HCT116 (cell line): ENCODE data around the gene MUC5B. TPM values are rescaled to one million over a fixed set of nuclear protein-coding genes. Genes with fewer than 3 reads are reported as not detected.

Source experiments
- ATAC-seq: fragments of 200-7000 bp; cut with Tn5 transposase; 2 replicates; pipeline ENCODE4 v1.9.1; 2020; ENCODE audit warnings: mild to moderate bottlenecking, moderate library complexity
- BruUV-seq: library from RNA; stranded (reverse); fragments of 400-500 nt; replicated peaks from 2 replicates; lab custom pipeline; 2021; lab: Mats Ljungman, UMichigan
- CTCF ChIA-PET: fragments of 300-600 bp; sonication (Branson Sonifier 250); formaldehyde crosslinking; loops from one replicate; lab custom pipeline; 2021; ENCODE audit warnings: antibody characterized with exemption; lab: Charles Lee
- POLR2A ChIA-PET: fragments of 300-600, 350-600 bp; sonication (Branson Sonifier 250); formaldehyde crosslinking; loops from one replicate; lab custom pipeline; 2021; ENCODE audit warnings: antibody characterized with exemption; lab: Charles Lee
- RAD21 ChIA-PET, 2 experiments: fragments of 300-600 bp; sonication (Branson Sonifier 250); formaldehyde crosslinking; loops; one replicate each; lab custom pipeline; 2023; ENCODE audit warnings: low total read pairs in 2 of 2; ENCODE audit not compliant: uncharacterized antibody in 2 of 2, unreplicated experiment in 2 of 2, low non-redundant PET in 1 of 2; lab: Charles Lee
- DNase-seq: peaks from one replicate; pipeline ENCODE4 v3.0.0-alpha.2; 2010; ENCODE audit warnings: low read depth, low spot score
- H2AFZ ChIP-seq: fragments of 200-600 bp; shearing (Covaris generic), sonication (generic); 2 replicates; pipeline ENCODE4 v1.6.1; 2017; ENCODE audit warnings: low read depth, mixed run types, mixed read lengths, antibody characterized with exemption, low read length; ENCODE audit not compliant: poor library complexity, severe bottlenecking
- H3K27ac ChIP-seq: 2 replicates; pipeline ENCODE4 v1.5.1; 2012; ENCODE audit warnings: low read depth, low read length
- H3K27me3 ChIP-seq: fragments of 200-600 bp; sonication (generic); 2 replicates; pipeline ENCODE4 v1.6.1; 2016; ENCODE audit warnings: mixed run types, low read length, mixed read lengths; ENCODE audit not compliant: insufficient read depth
- H3K36me3 ChIP-seq, 2 experiments: fragments of 200-500 bp in 1 of 2; fragments of 200-600 bp in 1 of 2; sonication (Bioruptor generic) in 1 of 2; sonication (generic) in 1 of 2; 2 replicates each; pipeline versions ENCODE4 v1.5.1 to v1.6.1; 2014 to 2016; ENCODE audit warnings: low read length in 2 of 2, inconsistent platforms in 1 of 2, mixed read lengths in 1 of 2, mixed run types in 1 of 2; ENCODE audit not compliant: insufficient read depth in 2 of 2, control insufficient read depth in 1 of 2
- H3K4me1 ChIP-seq, 2 experiments: fragments of 200-600 bp in 1 of 2; sonication (generic) in 1 of 2; 2 replicates each; pipeline versions ENCODE4 v1.5.1 to v1.6.1; 2012 to 2017; ENCODE audit warnings: low read length in 2 of 2, inconsistent platforms in 1 of 2, mild to moderate bottlenecking in 1 of 2, mixed read lengths in 1 of 2, mixed run types in 1 of 2, moderate library complexity in 1 of 2; ENCODE audit not compliant: insufficient read depth in 2 of 2, control insufficient read depth in 1 of 2
- H3K4me2 ChIP-seq: fragments of 200-600 bp; sonication (generic); 2 replicates; pipeline ENCODE4 v1.6.1; 2017; ENCODE audit warnings: mixed run types, low read length, mixed read lengths
- H3K4me3 ChIP-seq, 2 experiments: fragments of 200-600 bp in 1 of 2; sonication (generic) in 1 of 2; replicated peaks in 1 of 2; 2 replicates each; pipeline ENCODE4 v1.5.1; 2011 to 2016; ENCODE audit warnings: low read length in 2 of 2, control low read depth in 1 of 2, low read depth in 1 of 2, mild to moderate bottlenecking in 1 of 2, mixed read lengths in 1 of 2, mixed run types in 1 of 2
- H3K79me2 ChIP-seq: fragments of 200-600 bp; sonication (generic); 2 replicates; pipeline ENCODE4 v1.6.1; 2017; ENCODE audit warnings: mild to moderate bottlenecking, mixed run types, low read length, moderate library complexity, mixed read lengths; ENCODE audit not compliant: insufficient read depth
- H3K9ac ChIP-seq: fragments of 200-600 bp; sonication (generic); 2 replicates; pipeline ENCODE4 v1.6.1; 2016; ENCODE audit warnings: low read length, mixed read lengths
- H3K9me2 ChIP-seq: fragments of 200-600 bp; sonication (generic), shearing (Covaris generic); 2 replicates; pipeline ENCODE4 v1.6.1; 2017; ENCODE audit warnings: mixed run types, mild to moderate bottlenecking, moderate library complexity; ENCODE audit not compliant: insufficient read depth
- H3K9me3 ChIP-seq, 2 experiments: fragments of 200-500 bp in 1 of 2; fragments of 200-600 bp in 1 of 2; sonication (Bioruptor generic) in 1 of 2; sonication (generic) in 1 of 2; 2 replicates each; pipeline ENCODE4 v1.6.1; 2014 to 2017; ENCODE audit warnings: low read length in 2 of 2, mixed read lengths in 2 of 2, inconsistent platforms in 1 of 2, low read depth in 1 of 2, mild to moderate bottlenecking in 1 of 2, mixed run types in 1 of 2, moderate library complexity in 1 of 2; ENCODE audit not compliant: control insufficient read depth in 1 of 2, insufficient read depth in 1 of 2
- H4K20me1 ChIP-seq: fragments of 200-600 bp; sonication (generic), shearing (Covaris generic); 2 replicates; pipeline ENCODE4 v1.6.1; 2017; ENCODE audit warnings: mixed run types, mild to moderate bottlenecking, moderate library complexity; ENCODE audit not compliant: insufficient read depth
- ATF3 ChIP-seq: IDR thresholded peaks from 2 replicates; pipeline ENCODE4 v1.6.1; 2012
- CBX3 ChIP-seq: IDR thresholded peaks from 2 replicates; pipeline ENCODE4 v1.6.1; 2012; ENCODE audit warnings: low read depth
- CTCF ChIP-seq, 3 experiments: fragments of 200-600 bp in 1 of 3; sonication (generic) in 1 of 3; IDR thresholded peaks in 2 of 3; conservative IDR thresholded peaks in 1 of 3; 2 replicates each; pipeline ENCODE4 v1.5.1; 2012 to 2017; ENCODE audit warnings: low read depth in 2 of 3, low read length in 2 of 3, antibody characterized with exemption in 1 of 3, borderline replicate concordance in 1 of 3, control low read depth in 1 of 3, mild to moderate bottlenecking in 1 of 3, mixed read lengths in 1 of 3, mixed run types in 1 of 3, moderate library complexity in 1 of 3; ENCODE audit not compliant: insufficient read depth in 1 of 3
- ELF1 ChIP-seq: IDR thresholded peaks from 2 replicates; pipeline ENCODE4 v1.6.1; 2012; ENCODE audit warnings: low read depth, borderline replicate concordance
- EZH2 ChIP-seq: fragments of 200-600 bp; sonication (generic); IDR thresholded peaks from 2 replicates; pipeline ENCODE4 v1.6.1; 2017; ENCODE audit warnings: antibody characterized with exemption, mixed run types
- EZH2phosphoT487 ChIP-seq: fragments of 200-600 bp; IDR thresholded peaks from 2 replicates; pipeline ENCODE4 v1.6.1; 2018; ENCODE audit warnings: antibody characterized with exemption, borderline replicate concordance
- FOSL1 ChIP-seq: IDR thresholded peaks from 2 replicates; pipeline ENCODE4 v1.6.1; 2012; ENCODE audit warnings: low read depth
- MAX ChIP-seq: IDR thresholded peaks from 2 replicates; pipeline ENCODE4 v1.6.1; 2012
- POLR2A ChIP-seq: IDR thresholded peaks from 2 replicates; pipeline ENCODE4 v1.7.0; 2011; ENCODE audit warnings: borderline replicate concordance; ENCODE audit not compliant: insufficient read depth, insufficient read length; ENCODE audit errors: extremely low read depth
- POLR2AphosphoS5 ChIP-seq: IDR thresholded peaks from 2 replicates; pipeline ENCODE4 v1.6.1; 2011; ENCODE audit warnings: mild to moderate bottlenecking, low read depth, low read length, moderate library complexity
- REST ChIP-seq: IDR thresholded peaks from 2 replicates; pipeline ENCODE4 v1.6.1; 2012; ENCODE audit warnings: low read depth
- SIN3A ChIP-seq: IDR thresholded peaks from 2 replicates; pipeline ENCODE4 v1.6.1; 2012; ENCODE audit warnings: low read depth
- SRF ChIP-seq: IDR thresholded peaks from 2 replicates; pipeline ENCODE4 v1.6.1; 2012; ENCODE audit warnings: low read depth
- TCF7L2 ChIP-seq: IDR thresholded peaks from 2 replicates; pipeline ENCODE4 v1.7.0; 2011; ENCODE audit warnings: borderline replicate concordance, inconsistent platforms; ENCODE audit not compliant: insufficient read depth, insufficient read length; ENCODE audit errors: extremely low read depth
- YY1 ChIP-seq: IDR thresholded peaks from 2 replicates; pipeline ENCODE4 v1.6.1; 2011; ENCODE audit warnings: low read length, low read depth, moderate library complexity, mild to moderate bottlenecking; ENCODE audit not compliant: insufficient replicate concordance; ENCODE audit errors: extremely low read depth
- ZNF274 ChIP-seq: fragments of 200-500 bp; sonication (Bioruptor generic); IDR thresholded peaks from 2 replicates; pipeline ENCODE4 v1.6.1; 2014; ENCODE audit warnings: mild to moderate bottlenecking, low read depth, low read length, inconsistent platforms
- intact Hi-C: fragments of 100-400 bp; cut with micrococcal nuclease; formaldehyde crosslinking; loops from 2 replicates; pipeline ENCODE4 v1.10.0; 2022
- total RNA-seq: library from RNA; stranded (reverse); gene quantifications from one replicate; pipeline ENCODE4 v1.2.1, GENCODE V29; 2021; ENCODE audit not compliant: unreplicated experiment

MUC5B gene
- total RNA-seq, 1 experiment from 2014 or later: 1.5 TPM

GRCh38 chr11:1254733-1255132, 31.9 kb downstream of the MUC5B start:
- DNase-seq (no peak), ATAC-seq (no peak)
- Histone ChIP-seq H3K27ac (no peak overlapping the region), H3K36me3 (no peaks in the 10 kb centered on the region), H3K4me1 (peaks cover 0 to 4% of the 10 kb centered on the region in 2 experiments; a peak in 2 of 4 replicates), H4K20me1 (no peaks in the 10 kb centered on the region), H3K9ac (no peak overlapping the region), H3K79me2 (no peaks in the 10 kb centered on the region), H3K9me3 (no peaks in the 10 kb centered on the region; a peak in 1 of 4 replicates), H3K9me2 (no peaks in the 10 kb centered on the region), H2AFZ (no peak overlapping the region), H3K4me2 (no peak overlapping the region), H3K27me3 (no peaks in the 10 kb centered on the region), H3K4me3 (no peak overlapping the region)
- RAD21 ChIA-PET: no interaction called here
- intact Hi-C loops: no loop called here
- POLR2A ChIA-PET: no interaction called here
- no peak for TF ChIP-seq SIN3A
- TF ChIP-seq ZNF274: no peak
- TF ChIP-seq POLR2AphosphoS5: no peak
- TF ChIP-seq ATF3: no peak
- TF ChIP-seq FOSL1: no peak
- TF ChIP-seq MAX: no peak
- no peak for TF ChIP-seq TCF7L2
- no peak for TF ChIP-seq POLR2A
- no peak for TF ChIP-seq SRF
- no peak for TF ChIP-seq EZH2phosphoT487
- no peak for TF ChIP-seq EZH2
- CTCF ChIA-PET: no interaction called here
- no TSS peak for BruUV-seq

- no peaks in the 10 kb centered on the region for H3K27me3 ChIP-seq
- no peaks in the 10 kb centered on the region for H4K20me1 ChIP-seq
- no peak for DNase-seq
- intact Hi-C loops: no loop called here
- no peaks in the 10 kb centered on the region for H3K79me2 ChIP-seq
- no peak overlapping the region for H3K27ac ChIP-seq
- no peaks in the 10 kb centered on the region for H3K9me2 ChIP-seq
- ATAC-seq: no peak
- ChIA-PET CTCF (no interaction called here), POLR2A (no interaction called here), RAD21 (no interaction called here)
- peaks cover 0 to 8% of the 10 kb centered on the region in 2 experiments; a peak in 2 of 4 replicates for H3K4me1 ChIP-seq
- BruUV-seq: no TSS peak
- no peaks in the 10 kb centered on the region for H3K36me3 ChIP-seq
- no peak overlapping the region for H2AFZ ChIP-seq
- H3K9me3 ChIP-seq: no peaks in the 10 kb centered on the region; a peak in 1 of 4 replicates
- H3K4me3 ChIP-seq: no peak overlapping the region
- no peak overlapping the region for H3K4me2 ChIP-seq
- no peak overlapping the region for H3K9ac ChIP-seq
- TF ChIP-seq CBX3 (no peak), ATF3 (no peak), CTCF (IDR thresholded peaks at IDR 0.05 in 2 of 3, conservative IDR thresholded peaks at IDR 0.05 in 1 of 3; ENCODE audit: borderline replicate concordance in 1 of 3, insufficient read depth in 1 of 3, low read depth in 2 of 3, low read length in 2 of 3) (no peak), ELF1 (no peak), YY1 (no peak), REST (no peak)
These were observed 32.3 kb downstream of the MUC5B start for GRCh38 chr11:1255151-1255550.
